NCI-H2227 (cell line): ENCODE measurements around the gene ITPKC.
A peak's percentile ranks its signal among the peaks of the same experiment; 100 is the strongest.

Experiments
- DNase-seq: peaks from one replicate; lab custom pipeline; 2025; ENCODE audit not compliant: unreplicated experiment; lab: John Stamatoyannopoulos, UW

ITPKC gene

DNA sequence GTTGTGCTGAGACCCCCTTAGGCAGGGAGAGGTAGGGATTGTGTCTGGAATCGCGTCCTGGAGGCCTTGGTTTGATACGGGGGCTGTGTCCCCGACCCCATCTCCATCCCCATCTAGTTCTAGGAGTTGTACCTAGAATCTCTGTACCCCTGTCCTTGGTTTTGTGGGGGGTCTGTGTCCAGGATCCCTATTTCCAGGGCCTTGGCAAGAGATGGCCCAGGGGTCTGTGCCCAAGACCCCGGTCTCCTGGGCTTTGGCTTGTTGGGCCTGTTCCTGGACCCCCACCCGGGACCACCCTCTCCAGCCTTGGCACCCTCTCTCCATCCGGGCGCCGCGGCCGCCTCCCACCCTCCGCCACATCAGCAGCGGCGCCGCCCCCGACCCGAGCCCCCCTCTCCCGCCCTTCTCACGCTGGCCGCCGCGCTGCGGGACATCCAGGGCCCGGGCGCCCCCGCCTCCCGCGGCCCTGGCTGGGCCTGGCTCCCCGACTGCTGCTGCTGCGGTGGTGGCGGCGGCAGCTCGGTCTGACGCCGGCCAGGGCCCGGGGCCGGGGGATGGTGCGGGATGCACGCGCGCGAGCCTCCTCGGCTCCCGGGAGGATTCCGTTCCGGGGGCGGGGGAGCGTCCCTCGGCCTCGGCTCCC lies 26.7 kb upstream of the ITPKC start, which contains the start of gene NUMBL:
TSS of gene NUMBL (minus strand) at position 602 of the 643 bp plus-strand sequence. CDS start at position 434, 168 bp downstream.
- no peak for DNase-seq

DNA sequence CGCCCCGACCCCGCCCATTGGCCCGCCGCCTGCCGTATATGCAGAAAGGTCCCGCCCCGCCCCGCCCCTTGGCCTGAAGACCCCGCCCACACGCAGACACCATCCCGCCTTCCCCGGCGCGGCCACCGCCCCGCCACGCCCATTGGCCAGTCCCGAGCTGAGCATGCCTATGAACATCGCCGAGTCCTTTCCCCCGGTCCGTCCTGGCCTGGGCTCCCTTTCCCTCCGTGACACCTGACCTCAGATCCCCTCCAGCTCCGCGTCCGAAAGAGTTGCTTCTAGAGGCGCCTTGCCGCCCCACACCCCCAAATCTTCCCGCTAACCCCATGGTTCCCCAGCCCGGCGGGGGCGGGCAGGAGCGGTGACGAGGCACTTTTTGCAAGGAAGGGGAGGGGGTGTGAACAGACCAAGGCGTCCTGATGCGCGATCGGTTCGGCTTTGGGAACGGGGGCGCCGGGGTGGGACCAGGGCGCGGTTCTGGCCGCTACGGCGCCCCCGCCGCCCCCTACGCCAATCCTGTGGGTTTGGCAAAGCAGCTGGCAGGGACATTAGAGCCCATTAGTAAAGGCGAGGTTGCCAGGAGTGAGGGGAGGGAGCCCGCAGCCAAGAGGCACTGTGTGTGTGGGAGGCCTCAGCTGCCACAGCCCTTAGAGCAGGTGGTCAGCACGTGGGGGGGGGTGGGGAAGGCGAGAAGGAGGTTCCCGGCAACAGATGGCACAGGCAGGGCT lies 26.1 kb upstream of the ITPKC start:
- peak; percentile 99 for DNase-seq

DNA sequence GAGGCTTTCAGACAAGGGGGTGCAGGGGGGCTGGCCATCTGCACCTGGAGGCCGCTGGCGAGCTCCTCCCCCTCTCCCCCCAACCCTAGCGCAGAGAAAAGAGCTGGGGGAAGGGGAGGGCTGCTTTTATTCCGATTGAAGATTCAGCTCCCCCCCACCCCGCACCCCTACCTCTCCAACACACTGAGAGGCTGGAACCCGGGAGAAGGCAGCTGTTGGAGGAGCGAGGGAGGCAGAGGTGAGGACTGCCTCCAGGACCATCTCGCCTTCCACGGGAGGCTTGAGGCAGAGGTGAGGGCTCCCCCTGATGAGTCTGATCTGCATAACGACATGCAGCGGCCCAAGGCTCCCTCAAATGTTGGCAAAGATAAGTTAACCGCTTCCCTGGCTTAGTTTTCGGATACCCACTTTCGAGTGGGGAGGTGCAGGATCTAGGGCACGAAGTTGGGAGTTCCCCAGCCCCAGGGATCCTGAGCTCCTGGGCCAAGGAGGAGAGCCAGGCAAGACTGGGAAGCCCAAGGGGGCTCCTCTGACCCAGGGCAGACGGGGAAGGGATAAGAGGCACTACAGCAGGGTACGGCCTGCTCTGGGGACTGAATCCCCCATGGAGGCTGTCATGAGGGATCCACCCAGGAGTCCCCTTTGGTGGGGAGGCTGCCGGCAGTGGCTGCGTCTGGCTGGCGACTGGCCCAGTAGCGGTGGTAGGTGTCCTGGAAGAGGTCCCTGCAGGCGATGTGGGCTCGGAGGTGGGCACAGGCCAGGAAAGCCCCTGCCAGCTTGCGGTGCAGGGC lies 25.3 kb upstream of the ITPKC start:
- DNase-seq = no peak

DNA sequence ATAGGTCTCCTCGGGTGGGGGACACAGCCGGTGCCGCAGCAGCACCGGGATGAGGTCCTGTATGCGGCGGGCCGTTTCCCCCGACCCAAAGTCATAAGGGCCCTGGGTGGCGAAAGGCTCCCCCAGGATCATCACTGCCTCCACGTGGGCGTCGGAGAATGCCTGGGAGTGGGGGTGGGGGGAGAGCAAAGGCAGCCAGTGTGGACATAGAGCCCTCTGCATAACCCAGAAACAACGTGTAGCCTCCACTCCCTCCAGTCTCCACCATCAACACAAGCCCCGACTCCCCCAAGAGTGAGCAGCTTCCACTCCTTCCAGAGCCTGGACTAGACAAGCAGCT lies 24.7 kb upstream of the ITPKC start:
- DNase-seq = no peak

DNA sequence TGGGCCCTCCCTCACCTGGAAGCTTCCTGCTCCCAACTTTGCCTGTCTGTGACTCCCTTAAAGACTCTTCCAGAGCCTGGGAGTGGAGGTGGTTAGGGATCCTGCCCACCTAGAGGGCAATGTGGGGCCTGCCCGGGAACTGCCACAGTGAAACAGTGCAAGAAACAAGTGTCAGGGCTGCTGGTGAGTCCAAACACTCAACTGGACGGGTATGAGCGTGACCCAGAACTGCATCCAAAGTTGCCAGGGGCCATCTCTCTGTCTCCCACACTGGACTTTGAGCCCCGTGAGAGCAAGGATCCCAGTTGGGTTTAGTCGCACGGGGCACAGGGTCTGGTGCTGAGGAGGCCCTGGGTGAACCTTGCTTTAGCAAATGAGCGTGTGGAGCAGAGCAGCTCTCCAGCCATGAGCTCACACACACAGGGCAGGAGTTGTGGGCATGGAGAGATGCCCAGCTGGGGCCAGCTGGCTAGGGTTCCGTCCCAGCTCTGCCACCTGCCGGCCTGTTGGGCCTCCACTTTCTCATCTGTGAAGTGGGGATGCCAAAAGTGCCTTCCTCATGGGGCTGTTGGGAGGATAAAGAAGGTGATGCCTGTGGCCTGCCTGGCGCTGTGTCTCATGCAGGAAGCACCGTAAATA lies 23.6 kb upstream of the ITPKC start:
- DNase-seq = no peak

DNA sequence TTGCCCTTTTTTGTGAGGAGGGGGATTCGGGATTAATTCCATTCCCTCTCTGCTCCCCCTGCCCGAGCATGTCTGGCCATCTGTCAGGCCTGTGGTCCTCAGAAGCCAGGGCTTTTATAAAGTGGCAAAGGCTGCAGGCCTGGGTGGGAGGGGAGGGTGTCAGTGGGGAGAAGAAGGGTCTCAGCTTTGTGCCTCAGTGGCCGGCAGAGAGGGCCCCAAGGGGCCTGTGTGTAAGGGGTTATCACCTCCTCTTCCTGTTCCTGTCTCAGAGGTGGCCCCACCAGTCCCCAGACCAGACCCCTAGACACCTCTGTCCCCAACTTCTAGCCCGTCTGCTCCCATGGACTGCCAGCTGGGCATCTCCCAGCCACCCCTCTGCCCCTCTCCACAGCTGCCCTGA lies 23.0 kb upstream of the ITPKC start:
- no peak for DNase-seq

DNA sequence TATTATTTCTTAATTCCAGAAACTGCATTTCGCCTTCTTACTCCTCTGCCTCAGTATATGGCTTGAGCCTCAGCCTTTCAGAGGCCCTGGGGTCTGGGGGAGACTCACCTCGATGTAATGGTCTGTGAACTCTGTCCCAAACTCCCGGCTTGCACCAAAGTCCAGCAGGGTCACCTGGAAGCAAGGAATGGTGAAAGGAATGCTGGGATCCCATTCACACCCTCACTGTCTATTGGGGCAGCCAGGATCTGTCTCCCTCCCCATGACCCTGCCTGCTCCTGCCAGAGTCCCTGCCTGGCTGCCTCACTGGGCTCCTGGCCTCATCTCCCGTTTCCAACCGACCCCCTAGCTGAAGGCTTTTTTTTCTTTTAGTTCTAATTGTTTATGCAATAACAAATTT lies 21.0 kb upstream of the ITPKC start:
- DNase-seq = no peak

DNA sequence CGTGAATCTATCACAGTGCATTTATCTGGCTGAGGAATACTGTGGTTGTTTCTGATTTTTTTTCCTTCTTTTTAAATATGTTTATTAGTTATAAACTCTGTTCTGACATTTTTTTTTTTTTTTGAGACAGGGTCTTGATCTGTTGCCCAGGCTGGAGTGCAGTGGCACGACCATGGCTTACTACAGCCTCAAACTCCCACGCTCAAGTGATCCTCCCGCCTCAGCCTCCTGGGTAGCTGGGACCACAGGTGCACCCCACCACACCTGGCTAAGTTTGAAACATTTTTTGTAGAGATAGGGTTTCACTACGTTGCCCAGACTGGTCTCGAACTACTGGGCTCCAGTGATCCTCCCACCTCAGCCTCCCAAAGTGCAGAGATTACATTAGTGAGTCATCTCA lies 19.9 kb upstream of the ITPKC start:
- no peak for DNase-seq

DNA sequence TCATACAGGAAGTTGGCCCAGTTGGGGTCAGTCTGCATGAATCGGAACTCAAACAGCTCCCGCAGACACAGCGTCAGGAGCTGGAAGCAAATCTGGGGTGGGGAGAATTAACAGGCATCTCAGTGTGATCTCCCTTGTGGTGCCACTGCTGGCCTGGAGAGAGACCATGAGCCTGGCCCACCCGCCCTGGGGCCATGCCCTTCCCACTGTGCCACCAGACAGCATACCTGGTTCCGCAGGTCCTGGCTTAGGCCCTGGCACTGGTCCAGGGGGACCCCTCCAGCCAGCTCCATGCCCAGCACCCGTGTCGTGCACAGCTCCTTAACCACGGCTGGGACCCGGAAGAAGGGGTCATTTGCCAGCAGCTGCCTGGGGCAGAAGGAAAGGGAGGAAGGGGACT lies 16.8 kb upstream of the ITPKC start:
- no peak for DNase-seq

DNA sequence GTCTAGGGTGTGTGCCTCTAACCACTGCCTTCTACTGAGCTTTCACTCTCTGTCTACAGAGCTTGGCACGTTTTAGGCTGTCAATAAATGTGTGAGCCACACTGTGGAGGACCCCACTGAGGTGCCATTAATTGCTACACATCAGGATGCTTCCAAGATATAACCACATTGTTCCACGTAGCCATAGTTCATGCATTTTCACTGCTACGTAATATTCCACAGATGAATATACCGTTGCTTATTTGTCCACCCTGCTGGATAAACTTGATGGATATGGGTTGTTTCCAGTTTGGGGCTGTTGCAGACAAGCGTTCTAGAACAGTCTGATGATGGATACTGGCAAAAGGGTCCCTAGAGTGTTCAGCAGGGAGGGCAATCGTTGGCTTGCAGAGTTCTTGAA lies 15.2 kb upstream of the ITPKC start:
- no peak for DNase-seq

DNA sequence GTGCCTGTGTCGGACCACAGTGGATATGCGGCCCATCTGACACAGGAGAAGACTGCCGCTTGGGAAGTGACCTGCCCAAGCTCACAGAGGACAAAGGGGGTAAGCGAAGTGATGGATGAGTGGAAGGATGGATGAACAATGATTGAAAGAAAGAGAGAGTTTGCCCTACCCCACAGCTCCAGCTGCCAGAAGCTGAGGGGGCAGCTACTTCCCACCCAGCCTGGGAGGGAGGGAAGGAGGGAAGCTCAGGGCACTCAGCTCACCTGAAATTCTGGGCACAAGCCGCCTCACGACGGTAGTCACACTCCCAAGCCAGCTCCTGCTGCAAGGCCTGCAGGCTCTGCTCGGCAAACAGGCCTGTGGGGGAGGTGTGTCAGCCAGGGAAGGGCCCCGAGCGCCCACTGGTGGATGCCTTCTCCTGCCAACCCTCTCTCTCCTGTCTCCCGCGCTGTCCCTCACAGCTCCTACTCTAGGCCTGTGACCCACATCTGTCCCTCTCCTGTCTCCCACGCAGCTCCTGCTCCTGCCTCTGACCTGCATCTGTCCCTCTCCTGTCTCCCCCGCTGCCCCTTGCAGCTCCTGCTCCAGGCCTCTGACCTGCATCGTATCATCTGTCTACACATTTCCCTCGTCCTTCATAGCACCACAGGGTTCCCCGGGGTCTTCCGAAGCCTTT lies 14.4 kb upstream of the ITPKC start:
- DNase-seq = peak; percentile 85

DNA sequence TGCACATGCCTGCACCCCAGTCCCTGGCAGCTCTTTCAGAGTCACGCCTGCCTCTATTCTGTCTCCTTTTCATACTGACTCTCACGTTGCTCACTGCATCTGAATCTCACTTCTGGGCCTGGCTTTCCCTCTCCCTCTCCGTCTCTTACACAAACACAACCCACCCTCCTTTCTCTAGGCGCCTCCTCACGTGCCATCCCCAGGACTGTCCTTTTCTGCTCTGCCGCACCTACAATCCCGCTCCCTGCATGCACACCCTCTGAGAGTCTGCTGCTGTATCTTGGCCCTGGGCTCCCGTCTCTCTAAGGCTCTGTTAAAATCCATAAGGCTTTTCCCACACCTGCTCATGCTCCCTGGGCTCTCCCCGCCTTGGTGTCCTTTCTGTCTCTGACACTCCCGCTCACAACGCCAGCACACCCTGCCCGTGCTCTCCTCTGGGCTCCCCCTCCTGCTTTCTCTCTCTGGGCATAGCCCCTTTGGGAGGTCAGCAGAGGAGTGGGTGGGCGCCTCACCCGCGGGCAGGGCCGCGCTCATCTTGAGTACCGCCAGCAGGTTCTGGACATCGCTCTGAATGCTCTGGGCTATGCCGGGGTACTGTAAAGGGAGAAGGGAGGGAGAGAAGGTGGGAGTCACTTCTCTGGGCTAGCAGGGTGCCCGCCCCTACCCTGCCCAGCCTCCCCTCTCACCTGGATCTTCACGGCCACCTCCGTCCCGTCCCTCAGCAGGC lies 13.7 kb upstream of the ITPKC start:
- no peak for DNase-seq

DNA sequence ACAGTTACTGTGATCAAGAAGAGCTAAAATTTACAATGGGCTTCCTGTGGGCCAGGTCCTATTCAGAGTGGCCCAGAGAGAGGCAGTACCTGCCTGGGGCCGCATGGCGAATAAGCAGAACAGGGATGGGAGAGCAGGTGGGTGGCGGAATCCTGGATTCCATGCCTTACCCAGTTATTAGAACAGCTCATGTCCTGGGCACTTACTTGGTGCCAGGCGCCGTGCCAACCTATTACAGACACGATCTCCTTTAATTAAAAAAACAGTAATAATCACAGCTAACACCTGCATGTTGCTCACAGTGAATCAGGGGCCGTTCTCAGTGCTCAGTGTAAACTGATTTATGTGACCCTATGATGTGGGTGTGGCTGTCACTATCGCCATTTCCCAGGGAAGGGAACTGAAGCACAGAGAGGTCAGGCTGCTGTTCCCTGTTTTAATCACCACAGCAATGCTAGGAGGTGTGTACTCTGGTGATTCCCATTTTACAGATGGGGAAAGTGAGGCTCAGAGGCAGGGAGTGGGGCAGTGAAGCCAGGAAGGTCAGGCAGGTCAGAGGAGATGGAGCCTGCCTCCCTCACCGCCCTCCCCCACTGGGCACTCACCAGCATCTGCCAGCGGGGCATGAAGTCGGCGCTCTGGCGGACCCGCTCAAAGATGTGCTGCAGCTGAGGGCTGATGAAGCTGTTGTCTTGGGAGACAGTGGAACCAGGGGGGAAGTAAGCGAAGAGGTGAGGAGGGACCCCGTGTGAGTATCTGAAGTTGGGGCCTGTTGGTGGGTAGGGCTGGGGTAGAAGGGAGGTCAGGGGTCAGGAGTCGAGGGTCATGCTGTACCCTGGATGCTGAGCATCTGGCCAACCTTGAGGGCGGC lies 12.2 kb upstream of the ITPKC start:
- no peak for DNase-seq

DNA sequence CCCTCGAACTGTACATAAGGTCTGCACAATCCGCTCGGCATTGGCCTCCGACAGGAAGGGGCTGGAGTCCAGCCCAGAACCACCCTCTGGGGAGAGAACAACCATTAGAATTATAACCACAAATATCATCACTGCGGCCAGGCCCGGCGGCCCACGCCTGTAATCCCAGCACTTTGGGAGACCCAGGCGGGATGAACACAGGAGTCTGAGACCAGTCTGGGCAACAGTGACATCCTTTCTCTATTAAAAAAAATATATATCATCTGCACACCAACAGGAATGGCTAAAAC lies 11.6 kb upstream of the ITPKC start:
- no peak for DNase-seq

DNA sequence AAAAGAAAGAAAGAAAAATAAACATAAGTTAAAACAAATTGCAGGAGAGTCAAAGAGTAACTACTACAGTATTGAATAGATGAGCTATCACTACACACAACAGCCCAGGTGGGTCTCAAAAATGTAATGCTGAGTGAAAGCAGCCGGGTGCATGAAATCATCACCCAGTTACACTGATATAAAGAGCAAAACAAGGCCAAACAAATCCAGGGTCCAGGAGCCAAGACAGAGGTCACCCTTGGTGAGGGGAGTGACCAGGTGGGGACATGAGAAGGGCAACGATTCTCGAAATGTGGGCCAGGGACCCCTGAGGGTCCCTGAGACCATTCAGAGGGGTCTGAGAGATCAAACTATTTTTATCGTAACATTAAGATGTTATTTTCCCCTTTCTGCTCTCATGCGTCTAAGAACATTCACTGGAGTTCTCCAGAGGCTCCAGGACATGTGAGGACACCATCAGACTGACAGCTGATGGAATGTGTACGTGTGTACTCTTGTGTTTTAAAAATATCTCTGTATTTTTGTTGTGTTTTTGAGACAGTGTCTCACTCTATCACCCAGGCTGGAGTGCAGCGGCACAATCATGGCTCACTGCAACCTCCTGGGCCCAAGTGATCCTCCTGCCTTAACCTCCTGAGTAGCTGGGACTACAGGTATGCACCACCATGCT lies 10.8 kb upstream of the ITPKC start:
- DNase-seq = no peak

DNA sequence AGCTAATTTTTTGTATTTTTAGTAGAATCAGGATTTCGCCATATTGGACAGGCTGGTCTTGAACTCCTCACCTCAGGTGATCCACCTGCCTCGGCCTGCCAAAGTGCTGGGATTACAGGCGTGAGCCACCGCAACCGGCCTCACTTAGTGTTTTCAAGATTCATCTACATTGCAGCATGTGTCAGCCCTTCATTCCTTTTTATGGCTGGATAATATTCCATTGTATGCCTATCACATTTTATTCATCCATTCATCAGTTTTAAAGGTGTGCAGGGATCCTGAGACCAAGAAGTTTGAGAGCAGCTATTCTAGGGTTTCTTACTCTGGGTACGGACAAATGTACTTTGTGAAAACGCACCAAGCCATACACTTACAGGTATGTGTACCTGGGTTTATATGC lies 9.3 kb upstream of the ITPKC start:
- DNase-seq = no peak

DNA sequence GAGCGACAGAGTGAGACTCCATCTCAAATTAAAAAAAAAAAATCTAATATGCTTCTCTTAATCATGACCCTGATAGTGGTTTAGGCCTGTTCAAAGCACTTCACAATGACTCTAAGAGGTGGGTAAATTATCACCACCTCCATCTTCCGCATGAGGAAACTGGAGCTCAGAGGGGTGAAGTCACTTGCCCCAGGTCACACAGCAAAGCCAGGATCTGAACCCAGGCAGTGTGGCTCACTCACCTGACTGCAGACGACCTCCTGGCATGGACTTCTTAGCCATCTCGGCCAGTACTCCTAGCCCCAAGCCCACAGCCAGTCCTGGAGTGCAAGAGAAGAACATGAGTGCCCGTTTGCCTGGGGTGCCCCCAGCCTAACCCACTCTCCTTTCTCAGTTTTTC lies 7.1 kb upstream of the ITPKC start:
- DNase-seq = no peak

DNA sequence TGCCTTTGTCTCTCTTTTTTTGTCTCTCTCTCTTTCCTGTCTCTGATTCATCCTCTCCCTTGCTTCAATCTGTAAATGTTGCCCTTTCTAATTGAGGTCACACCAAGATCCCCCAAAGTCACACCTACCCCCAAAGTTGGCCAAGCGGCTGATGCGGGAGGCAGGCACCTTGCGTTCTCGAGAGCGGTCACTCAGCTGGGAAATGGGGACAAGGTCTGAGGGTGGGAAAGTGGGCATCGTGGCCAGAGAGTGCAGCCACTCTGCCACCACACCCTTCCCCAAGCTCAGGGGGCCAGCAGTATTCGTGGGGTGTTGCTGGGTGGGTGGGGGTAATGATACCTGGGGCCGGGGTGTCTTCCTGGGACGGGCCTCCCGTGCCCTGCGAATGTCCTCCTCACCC lies 3.0 kb upstream of the ITPKC start:
- no peak for DNase-seq
